Mesenchymal stem cell (in vitro differentiated cells and primary cell): ENCODE data around the gene MRPS33.
"Not testable (repeated sequence)": the region's sequence is repeated elsewhere in the genome, so short reads cannot be mapped to it uniquely, and the experiment has no call there.

Experiments used
- DNase-seq: peaks from one replicate; pipeline ENCODE4 v3.0.0-alpha.2; 2013
- H2AFZ ChIP-seq: one replicate; pipeline ENCODE4 v1.6.1; 2013; ENCODE audit warnings: low read depth, mild to moderate bottlenecking, control low read depth, inconsistent platforms, low read length, moderate library complexity
- H2AK5ac ChIP-seq: 2 replicates; pipeline ENCODE4 v1.6.1; 2013; ENCODE audit warnings: low read length, moderate library complexity, mild to moderate bottlenecking, inconsistent platforms; ENCODE audit not compliant: severe bottlenecking
- H2BK120ac ChIP-seq: one replicate; pipeline ENCODE4 v1.6.1; 2013; ENCODE audit warnings: low read depth, mild to moderate bottlenecking, inconsistent platforms, low read length, moderate library complexity
- H2BK12ac ChIP-seq, 2 experiments: one replicate each; pipeline ENCODE4 v1.6.1; 2013; ENCODE audit warnings: inconsistent platforms in 2 of 2, low read length in 2 of 2, mild to moderate bottlenecking in 2 of 2, moderate library complexity in 2 of 2, control low read depth in 1 of 2
- H2BK15ac ChIP-seq: one replicate; pipeline ENCODE4 v1.6.1; 2013; ENCODE audit warnings: mild to moderate bottlenecking, low read depth, inconsistent platforms; ENCODE audit not compliant: poor library complexity, severe bottlenecking
- H2BK5ac ChIP-seq: 2 replicates; pipeline ENCODE4 v1.6.1; 2013; ENCODE audit warnings: low read depth, mild to moderate bottlenecking, low read length, control low read depth, inconsistent platforms; ENCODE audit not compliant: poor library complexity, severe bottlenecking
- H3K14ac ChIP-seq, 2 experiments: one replicate each; pipeline ENCODE4 v1.6.1; 2013; ENCODE audit warnings: inconsistent platforms in 2 of 2, low read length in 2 of 2, control low read depth in 1 of 2, mild to moderate bottlenecking in 1 of 2, moderate library complexity in 1 of 2
- H3K18ac ChIP-seq, 2 experiments: one replicate each; pipeline ENCODE4 v1.6.1; 2013; ENCODE audit warnings: inconsistent platforms in 2 of 2, low read length in 2 of 2, control low read depth in 1 of 2, low read depth in 1 of 2, mild to moderate bottlenecking in 1 of 2
- H3K23ac ChIP-seq, 2 experiments: one replicate each; pipeline ENCODE4 v1.6.1; 2013; ENCODE audit warnings: inconsistent platforms in 2 of 2, low read length in 2 of 2, mild to moderate bottlenecking in 2 of 2, moderate library complexity in 2 of 2, control low read depth in 1 of 2
- H3K27ac ChIP-seq: 2 replicates; pipeline ENCODE4 v1.5.1; 2013; ENCODE audit warnings: mild to moderate bottlenecking, moderate library complexity, low read length, control low read depth, inconsistent platforms; ENCODE audit not compliant: poor library complexity, severe bottlenecking
- H3K27me3 ChIP-seq, 2 experiments: 2 replicates each; pipeline versions ENCODE4 v1.6.1 to v1.7.0; 2013; ENCODE audit warnings: low read length in 2 of 2, mild to moderate bottlenecking in 2 of 2, moderate library complexity in 2 of 2, control low read depth in 1 of 2, inconsistent platforms in 1 of 2; ENCODE audit not compliant: control insufficient read depth in 1 of 2, insufficient read depth in 1 of 2
- H3K36me3 ChIP-seq, 2 experiments: 2 replicates each; pipeline versions ENCODE4 v1.6.1 to v1.7.0; 2013; ENCODE audit warnings: low read length in 2 of 2, control low read depth in 1 of 2, inconsistent platforms in 1 of 2, low read depth in 1 of 2, mild to moderate bottlenecking in 1 of 2; ENCODE audit not compliant: insufficient read depth in 2 of 2, control insufficient read depth in 1 of 2
- H3K4ac ChIP-seq, 2 experiments: one replicate each; pipeline ENCODE4 v1.6.1; 2013; ENCODE audit warnings: inconsistent platforms in 2 of 2, low read length in 2 of 2, mild to moderate bottlenecking in 2 of 2, moderate library complexity in 2 of 2, control low read depth in 1 of 2, low read depth in 1 of 2
- H3K4me1 ChIP-seq: 2 replicates; pipeline ENCODE4 v1.6.1; 2013; ENCODE audit warnings: low read depth, low read length, control low read depth; ENCODE audit not compliant: control insufficient read depth, insufficient read depth
- H3K4me2 ChIP-seq: 2 replicates; pipeline ENCODE4 v1.6.1; 2013; ENCODE audit warnings: low read length, mild to moderate bottlenecking, inconsistent platforms; ENCODE audit not compliant: poor library complexity, severe bottlenecking
- H3K4me3 ChIP-seq, 2 experiments: 2 replicates each; pipeline versions ENCODE4 v1.5.1 to v1.7.0; 2013; ENCODE audit warnings: low read length in 2 of 2, mild to moderate bottlenecking in 2 of 2, control low read depth in 1 of 2, low read depth in 1 of 2; ENCODE audit not compliant: insufficient read depth in 1 of 2
- H3K79me1 ChIP-seq: replicated peaks from 2 replicates; pipeline ENCODE4 v1.6.1; 2013; ENCODE audit warnings: mild to moderate bottlenecking, control low read depth, low read length, inconsistent platforms; ENCODE audit not compliant: poor library complexity, severe bottlenecking
- H3K9ac ChIP-seq: 2 replicates; pipeline ENCODE4 v1.7.0; 2013; ENCODE audit warnings: mild to moderate bottlenecking, low read length, moderate library complexity
- H3K9me3 ChIP-seq: 2 replicates; pipeline ENCODE4 v1.7.0; 2013; ENCODE audit warnings: mild to moderate bottlenecking, low read length; ENCODE audit not compliant: control insufficient read depth
- H4K8ac ChIP-seq: one replicate; pipeline ENCODE4 v1.6.1; 2013; ENCODE audit warnings: inconsistent platforms, mild to moderate bottlenecking, low read length, moderate library complexity
- H4K91ac ChIP-seq: one replicate; pipeline ENCODE4 v1.6.1; 2013; ENCODE audit warnings: mild to moderate bottlenecking, low read length, inconsistent platforms
- WGBS: methylation state at CpG from one replicate; pipeline ENCODE4 v1.1.7; 2013; ENCODE audit warnings: mixed read lengths; 5-methylcytosine and 5-hydroxymethylcytosine counted together

The MRPS33 gene

GRCh38 chr7:141042222-141043193 lies 27.8 kb upstream of the MRPS33 start:
- Histone ChIP-seq H3K27ac (peak overlapping the region; percentile 13), H3K9me3 (no peaks in the 10 kb centered on the region), H4K91ac (no peak overlapping the region)

GRCh38 chr7:141039376-141039775 lies 24.6 kb upstream of the MRPS33 start:
- Histone ChIP-seq H3K9ac (no peak overlapping the region), H2BK5ac (no peak overlapping the region), H3K27ac (peak overlapping the region; percentile 31), H3K9me3 (no peaks in the 10 kb centered on the region), H4K91ac (no peak overlapping the region), H3K27me3 (no peaks in the 10 kb centered on the region), H3K79me1 (no peaks in the 10 kb centered on the region), H3K4me3 (no peak overlapping the region), H3K4me2 (no peak overlapping the region), H2BK120ac (no peak overlapping the region), H2AK5ac (no peak overlapping the region), H3K23ac (no peak overlapping the region), H2AFZ (no peak overlapping the region), H3K14ac (no peak overlapping the region), H2BK15ac (no peak overlapping the region), H2BK12ac (no peak overlapping the region), H3K4me1 (no peaks in the 10 kb centered on the region), H3K4ac (no peak overlapping the region), H4K8ac (no peak overlapping the region), H3K18ac (no peak overlapping the region), H3K36me3 (no peaks in the 10 kb centered on the region)
- 77% methylated on average over 3 of the region's 3 CpGs for WGBS
- DNase-seq: no peak

More at GRCh38 chr7:141042222-141043193, 27.8 kb upstream of the MRPS33 start:
- Histone ChIP-seq H3K4me3 (no peak overlapping the region), H4K8ac (no peak overlapping the region), H3K4ac (no peak overlapping the region), H2AFZ (no peak overlapping the region), H3K23ac (no peak overlapping the region), H3K4me2 (no peak overlapping the region), H3K36me3 (no peaks in the 10 kb centered on the region), H3K18ac (no peak overlapping the region), H3K14ac (no peak overlapping the region), H2BK12ac (no peak overlapping the region), H2BK120ac (no peak overlapping the region), H3K4me1 (peaks cover 4% of the 10 kb centered on the region), H3K27me3 (no peaks in the 10 kb centered on the region), H2BK15ac (no peak overlapping the region), H2BK5ac (no peak overlapping the region), H2AK5ac (peak overlapping the region; percentile 62), H3K79me1 (no peaks in the 10 kb centered on the region), H3K9ac (no peak overlapping the region)
- WGBS: 90% methylated on average over 12 of the region's 14 CpGs
- DNase-seq: peak; percentile 15

GRCh38 chr7:141038100-141038499 lies 23.3 kb upstream of the MRPS33 start:
- H3K27ac ChIP-seq, H2BK120ac ChIP-seq, H3K4me1 ChIP-seq, H3K4ac ChIP-seq, H3K79me1 ChIP-seq, H3K9ac ChIP-seq, H4K91ac ChIP-seq, H3K27me3 ChIP-seq, H3K4me2 ChIP-seq, H3K18ac ChIP-seq, H2BK12ac ChIP-seq, H3K9me3 ChIP-seq, H3K14ac ChIP-seq, H3K4me3 ChIP-seq, H4K8ac ChIP-seq, H2BK15ac ChIP-seq, H2AFZ ChIP-seq, H3K36me3 ChIP-seq, H3K23ac ChIP-seq, DNase-seq, H2AK5ac ChIP-seq, H2BK5ac ChIP-seq: not testable (repeated sequence)
- no CpG with 5 or more reads among the region's 3 CpGs for WGBS

GRCh38 chr7:141032539-141033323 lies 18.0 kb upstream of the MRPS33 start:
- not testable (repeated sequence) for H3K36me3 ChIP-seq, H3K4me2 ChIP-seq, H3K27me3 ChIP-seq, H3K4ac ChIP-seq, H3K79me1 ChIP-seq, H2BK5ac ChIP-seq, H2BK15ac ChIP-seq, H2AK5ac ChIP-seq, H3K9ac ChIP-seq, H2BK120ac ChIP-seq, DNase-seq, H3K4me3 ChIP-seq, H3K27ac ChIP-seq, H2BK12ac ChIP-seq, H3K14ac ChIP-seq, H3K4me1 ChIP-seq, H4K8ac ChIP-seq, H3K18ac ChIP-seq, H3K23ac ChIP-seq, H2AFZ ChIP-seq, H4K91ac ChIP-seq
- WGBS: 73% methylated on average over 29 of the region's 33 CpGs
- peaks cover 11% of the 10 kb centered on the region for H3K9me3 ChIP-seq
